Stimulated activated CD4-positive, alpha-beta T cell treated with anti-CD3 and anti-CD28 coated beads, Interleukin-1b, Interleukin-23, amount 100 ng/mL, for 24 hours (primary cell): ENCODE results near the gene SLC2A11.
"Not testable (repeated sequence)": the region's sequence is repeated elsewhere in the genome, so short reads cannot be mapped to it uniquely, and the experiment has no call there.

Experiments
- DNase-seq, 4 experiments: peaks; one replicate each; pipeline ENCODE4 v3.0.0-alpha.2; 2020; ENCODE audit warnings: low read depth in 4 of 4, low spot score in 1 of 4

SLC2A11 gene

GRCh38 chr22:23884140-23884539, 26.5 kb downstream of the SLC2A11 start:
- no peak for DNase-seq

GRCh38 chr22:23888615-23889401, 31.1 kb downstream of the SLC2A11 start:
- no peak for DNase-seq

GRCh38 chr22:23889620-23890019, 31.9 kb downstream of the SLC2A11 start:
- no peak for DNase-seq

DNA sequence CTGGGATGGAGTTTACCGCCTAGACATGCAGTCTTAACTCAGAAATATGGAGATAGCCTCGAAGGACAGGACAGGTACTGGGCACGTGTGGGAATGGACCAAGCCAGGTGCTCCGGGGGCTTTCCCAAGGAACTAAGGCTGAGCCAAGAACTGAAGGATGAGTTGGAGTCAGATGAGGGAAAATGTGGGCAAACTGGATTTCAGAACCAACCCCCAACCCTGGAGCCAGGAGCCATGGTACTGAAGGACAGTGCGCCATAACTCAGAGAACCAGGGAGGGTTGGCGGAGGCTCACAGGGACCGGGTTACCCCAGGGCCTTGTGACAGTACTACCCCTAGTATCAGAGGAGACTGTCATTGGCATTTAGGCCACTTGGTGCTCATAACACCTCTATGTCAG, 34.1 kb downstream of the SLC2A11 start:
- DNase-seq: no peak

- DNase-seq: no peak
These were observed 34.5 kb downstream of the SLC2A11 start for GRCh38 chr22:23892130-23892529.

GRCh38 chr22:23892706-23893105, 35.0 kb downstream of the SLC2A11 start:
- DNase-seq: no peak

GRCh38 chr22:23893121-23893944, 35.7 kb downstream of the SLC2A11 start:
- no peak for DNase-seq

DNA sequence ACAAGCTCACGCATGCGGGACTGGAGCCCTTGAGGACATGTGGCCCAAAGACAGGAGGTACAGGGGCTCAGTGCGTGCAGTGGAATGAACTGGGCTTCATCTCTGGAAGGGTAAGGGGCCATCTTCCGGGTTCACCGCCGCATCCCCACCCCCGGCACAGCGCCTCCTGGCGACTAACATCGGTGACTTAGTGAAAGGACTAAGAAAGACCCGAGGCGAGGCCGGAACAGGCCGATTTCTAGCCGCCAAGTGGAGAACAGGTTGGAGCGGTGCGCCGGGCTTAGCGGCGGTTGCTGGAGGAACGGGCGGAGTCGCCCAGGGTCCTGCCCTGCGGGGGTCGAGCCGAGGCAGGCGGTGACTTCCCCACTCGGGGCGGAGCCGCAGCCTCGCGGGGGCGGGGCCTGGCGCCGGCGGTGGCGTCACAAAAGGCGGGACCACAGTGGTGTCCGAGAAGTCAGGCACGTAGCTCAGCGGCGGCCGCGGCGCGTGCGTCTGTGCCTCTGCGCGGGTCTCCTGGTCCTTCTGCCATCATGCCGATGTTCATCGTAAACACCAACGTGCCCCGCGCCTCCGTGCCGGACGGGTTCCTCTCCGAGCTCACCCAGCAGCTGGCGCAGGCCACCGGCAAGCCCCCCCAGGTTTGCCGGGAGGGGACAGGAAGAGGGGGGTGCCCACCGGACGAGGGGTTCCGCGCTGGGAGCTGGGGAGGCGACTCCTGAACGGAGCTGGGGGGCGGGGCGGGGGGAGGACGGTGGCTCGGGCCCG, 36.5 kb downstream of the SLC2A11 start, which contains the start of gene MIF:
TSS of gene MIF (plus strand) at position 439 of the 765 bp plus-strand sequence. CDS start at position 531, 92 bp downstream.
- peak; percentile 84 to 97 (median 95) for DNase-seq

- DNase-seq: peak; percentile 21 to 73 (median 47)
These were observed 37.3 kb downstream of the SLC2A11 start for GRCh38 chr22:23894710-23895598.

GRCh38 chr22:23895599-23896144, 38.0 kb downstream of the SLC2A11 start:
- no peak for DNase-seq

- no peak for DNase-seq
These were observed 38.5 kb downstream of the SLC2A11 start for GRCh38 chr22:23896166-23896522.

- no peak for DNase-seq
These were observed 39.0 kb downstream of the SLC2A11 start for GRCh38 chr22:23896523-23897186.

- no peak for DNase-seq
These were observed 39.6 kb downstream of the SLC2A11 start for GRCh38 chr22:23897320-23897719.

DNA sequence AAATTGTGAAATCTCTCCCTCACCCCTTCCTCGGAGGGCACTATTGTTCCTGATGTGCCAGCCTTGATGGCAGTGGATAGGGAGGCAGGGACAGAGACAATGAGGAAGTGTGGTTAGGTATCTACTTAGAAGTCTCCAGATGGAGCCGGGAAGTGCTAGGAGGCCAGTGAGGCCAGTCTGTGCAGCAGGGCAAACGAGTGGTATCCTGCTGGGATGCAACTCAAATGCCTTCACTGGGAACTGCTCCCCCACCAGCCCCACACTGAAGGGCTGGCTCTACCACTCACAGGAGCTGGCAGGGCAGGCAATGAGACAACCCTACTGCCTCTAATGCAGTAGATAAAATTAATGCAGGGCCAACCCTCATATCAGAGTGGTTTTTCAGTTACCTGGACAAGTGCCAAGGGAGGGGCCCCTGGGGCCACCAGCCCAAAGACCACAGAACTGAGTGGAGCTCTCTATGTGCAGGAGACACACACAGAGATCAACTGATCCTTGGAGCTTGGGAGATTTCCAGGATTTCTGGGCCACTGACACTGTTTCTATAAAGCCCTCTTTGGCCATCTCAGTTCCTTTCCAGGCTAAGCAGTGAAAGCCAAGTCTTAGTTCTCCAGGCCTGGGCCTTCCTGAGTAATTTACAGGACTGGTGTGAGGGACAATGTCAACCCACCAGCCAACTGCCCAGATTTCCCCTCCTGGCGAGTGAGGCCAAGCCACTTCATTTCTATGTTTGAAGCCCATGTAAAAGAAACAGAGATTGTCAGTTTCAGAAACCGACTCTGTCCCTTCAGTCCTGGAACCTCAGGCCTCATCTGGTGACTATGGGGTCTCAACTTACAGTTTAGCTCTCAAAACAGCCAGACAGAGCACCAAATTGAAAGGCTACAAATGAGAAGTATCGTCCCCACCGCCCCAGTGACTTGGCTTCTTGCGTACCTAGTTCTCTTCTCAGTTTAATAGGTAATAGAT, 40.6 kb downstream of the SLC2A11 start:
- DNase-seq: no peak

- no peak for DNase-seq
These were observed 41.5 kb downstream of the SLC2A11 start for GRCh38 chr22:23899042-23899745.

GRCh38 chr22:23900227-23900626, 42.6 kb downstream of the SLC2A11 start:
- not testable (repeated sequence) for DNase-seq

DNA sequence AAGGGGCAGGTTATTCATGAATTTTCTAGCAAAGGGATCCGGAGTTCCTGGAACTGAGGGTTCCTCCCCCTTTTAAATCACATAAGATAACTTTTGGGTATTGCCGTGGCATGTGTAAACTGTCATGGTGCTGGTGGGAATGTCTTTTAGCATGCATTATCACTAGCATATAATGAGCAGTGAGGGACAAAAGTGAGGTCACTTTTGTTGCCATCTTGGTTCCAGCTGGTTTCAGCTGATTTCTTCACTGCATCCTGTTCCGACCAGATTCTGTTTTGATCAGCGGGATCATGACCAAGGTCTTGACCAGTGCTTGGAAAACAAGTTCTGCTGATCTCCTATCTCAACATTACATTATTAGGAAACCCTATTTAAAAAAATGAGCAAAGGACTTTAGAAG, 43.9 kb downstream of the SLC2A11 start:
- no peak for DNase-seq
